GM23248 (cell line): ENCODE results near the gene CREB3L2. TPM values are rescaled to one million over a fixed set of nuclear protein-coding genes. Genes with fewer than 3 reads are reported as not detected.
"Not testable (repeated sequence)": the region's sequence is repeated elsewhere in the genome, so short reads cannot be mapped to it uniquely, and the experiment has no call there.

Source experiments
- DNase-seq: peaks from one replicate; pipeline ENCODE4 v3.0.0-alpha.2; 2015
- H2AFZ ChIP-seq: fragments of 200-600 bp; sonication (generic); 2 replicates; pipeline ENCODE4 v1.6.1; 2016; ENCODE audit warnings: antibody characterized with exemption
- H3F3A ChIP-seq: fragments of 200-600 bp; sonication (generic); 2 replicates; pipeline ENCODE4 v1.6.1; 2016; ENCODE audit warnings: mild to moderate bottlenecking, antibody characterized with exemption, mixed run types; ENCODE audit not compliant: insufficient read depth
- H3K27ac ChIP-seq: fragments of 200-600 bp; sonication (generic); 2 replicates; pipeline ENCODE4 v1.5.1; 2016; ENCODE audit warnings: mild to moderate bottlenecking
- H3K27me3 ChIP-seq: fragments of 200-600 bp; sonication (generic); replicated peaks from 2 replicates; pipeline ENCODE4 v1.6.1; 2016; ENCODE audit warnings: mild to moderate bottlenecking; ENCODE audit not compliant: insufficient read depth
- H3K36me3 ChIP-seq: fragments of 200-600 bp; sonication (generic); 2 replicates; pipeline ENCODE4 v1.6.1; 2016; ENCODE audit warnings: low read depth, mild to moderate bottlenecking
- H3K4me1 ChIP-seq: fragments of 200-600 bp; sonication (generic); 2 replicates; pipeline ENCODE4 v1.6.1; 2016; ENCODE audit warnings: mild to moderate bottlenecking; ENCODE audit not compliant: insufficient read depth
- H3K4me2 ChIP-seq: fragments of 200-600 bp; sonication (generic); one replicate; pipeline ENCODE4 v1.6.1; 2016; ENCODE audit warnings: mild to moderate bottlenecking; ENCODE audit not compliant: unreplicated experiment
- H3K4me3 ChIP-seq: fragments of 200-600 bp; sonication (generic); 2 replicates; pipeline ENCODE4 v1.5.1; 2016; ENCODE audit warnings: mild to moderate bottlenecking
- H3K79me2 ChIP-seq: fragments of 200-600 bp; sonication (generic); 2 replicates; pipeline ENCODE4 v1.6.1; 2016; ENCODE audit warnings: mild to moderate bottlenecking; ENCODE audit not compliant: insufficient read depth
- H3K9ac ChIP-seq: fragments of 200-600 bp; sonication (generic); 2 replicates; pipeline ENCODE4 v1.6.1; 2016; ENCODE audit warnings: mild to moderate bottlenecking
- H3K9me2 ChIP-seq: fragments of 200-600 bp; sonication (generic); 2 replicates; pipeline ENCODE4 v1.6.1; 2016; ENCODE audit warnings: mixed run types, mild to moderate bottlenecking, moderate library complexity; ENCODE audit not compliant: insufficient read depth
- H3K9me3 ChIP-seq: fragments of 200-600 bp; sonication (generic); one replicate; pipeline ENCODE4 v1.6.1; 2017; ENCODE audit warnings: low read depth
- H4K20me1 ChIP-seq: fragments of 200-600 bp; sonication (generic); 2 replicates; pipeline ENCODE4 v1.6.0; 2016; ENCODE audit not compliant: insufficient read depth
- EZH2 ChIP-seq: fragments of 200-600 bp; sonication (generic); IDR thresholded peaks from 2 replicates; pipeline ENCODE4 v1.6.1; 2018; ENCODE audit warnings: antibody characterized with exemption, mild to moderate bottlenecking; ENCODE audit not compliant: insufficient read depth, poor library complexity, severe bottlenecking
- EZH2phosphoT487 ChIP-seq: fragments of 200-600 bp; sonication (generic); IDR thresholded peaks from 2 replicates; pipeline ENCODE4 v1.6.1; 2018; ENCODE audit warnings: antibody characterized with exemption, moderate library complexity, mild to moderate bottlenecking, low read depth; ENCODE audit not compliant: insufficient read depth
- WGBS, 2 experiments: methylation state at CpG; one replicate each; pipeline ENCODE4 v1.1.6; 2015 to 2017; ENCODE audit warnings: low lambda C conversion rate in 2 of 2, low coverage in 1 of 2; ENCODE audit errors: missing lambda C conversion rate in 2 of 2; 5-methylcytosine and 5-hydroxymethylcytosine counted together
- in situ Hi-C: fragments of 300-500 bp; cut with MboI; formaldehyde crosslinking; loops from 2 replicates; pipeline ENCODE4 v1.15.0; 2020
- polyA plus RNA-seq: library from polyadenylated mRNA; unstranded; fragments of >200 nt; fragmentation: Nextera tagmentation; extraction: Ambion mirVana; gene quantifications from 2 replicates; pipeline ENCODE4 v1.2.1, GENCODE V29; 2016
- total RNA-seq: library from RNA; depleted of rRNA; stranded (reverse); fragments of >200 nt; shearing (Covaris generic); gene quantifications from 2 replicates; pipeline ENCODE4 v1.2.3, GENCODE V29; 2014

CREB3L2 gene
- total and polyA plus RNA-seq, 2 experiments from 2014 or later, result 43.7 to 53.7 TPM

GRCh38 chr7:137834552-137834951 lies 167.3 kb downstream of the CREB3L2 start:
- H3K9ac ChIP-seq, result no peak overlapping the region
- H3K4me2 ChIP-seq, result no peak overlapping the region
- DNase-seq, result no peak
- H3K4me3 ChIP-seq, result no peak overlapping the region
- H3K9me2 ChIP-seq, result no peaks in the 10 kb centered on the region
- TF ChIP-seq EZH2 (no peak), EZH2phosphoT487 (no peak)
- WGBS, 2 experiments, result 95 to 96% methylated on average over 1 of the region's 1 CpG
- peaks cover 51% of the 10 kb centered on the region for H3F3A ChIP-seq
- H2AFZ ChIP-seq, result no peak overlapping the region
- peaks cover 21% of the 10 kb centered on the region for H3K4me1 ChIP-seq
- H3K9me3 ChIP-seq, result no peaks in the 10 kb centered on the region
- no peaks in the 10 kb centered on the region for H4K20me1 ChIP-seq
- in situ Hi-C loops, result no loop called here
- H3K79me2 ChIP-seq, result peaks cover 63% of the 10 kb centered on the region
- H3K36me3 ChIP-seq, result peaks cover 26% of the 10 kb centered on the region
- H3K27ac ChIP-seq, result no peak overlapping the region
- no peaks in the 10 kb centered on the region for H3K27me3 ChIP-seq

- H3K27ac ChIP-seq, H3K4me2 ChIP-seq, H2AFZ ChIP-seq, H3K9me3 ChIP-seq, DNase-seq, H4K20me1 ChIP-seq, H3K27me3 ChIP-seq, in situ Hi-C loops, H3K4me3 ChIP-seq, H3K9me2 ChIP-seq, H3K9ac ChIP-seq: not testable (repeated sequence)
- peaks cover 51% of the 10 kb centered on the region for H3F3A ChIP-seq
- WGBS, 2 experiments, result 95 to 98% methylated on average over 2 of the region's 2 CpGs
- H3K79me2 ChIP-seq, result peaks cover 78% of the 10 kb centered on the region
- H3K4me1 ChIP-seq, result peaks cover 27% of the 10 kb centered on the region
- peaks cover 34% of the 10 kb centered on the region for H3K36me3 ChIP-seq
Measured at GRCh38 chr7:137832990-137833389, 168.9 kb downstream of the CREB3L2 start.

DNA sequence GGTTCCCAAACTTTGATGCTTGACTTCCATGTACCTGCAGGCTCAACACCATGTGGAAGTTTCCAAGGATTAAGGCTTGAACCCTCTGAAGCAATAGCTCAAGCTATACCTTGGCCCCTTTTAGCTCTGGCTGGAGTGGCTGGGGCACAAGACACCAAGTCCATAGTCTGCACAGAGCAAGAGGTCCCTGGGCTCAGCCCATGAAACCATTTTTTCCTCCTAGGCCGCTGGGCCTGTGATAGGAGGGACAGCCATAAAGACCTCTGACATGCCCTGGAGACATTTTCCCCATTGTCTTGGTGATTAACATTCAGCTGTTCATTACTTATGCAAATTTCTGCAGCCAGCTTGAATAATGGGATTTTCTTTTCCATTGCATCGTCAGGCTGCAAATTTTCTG lies 169.5 kb downstream of the CREB3L2 start:
- TF ChIP-seq EZH2, result no peak
- no peak for TF ChIP-seq EZH2phosphoT487
- in situ Hi-C loops, result no loop called here
- H3K4me2 ChIP-seq, result no peak overlapping the region
- H3K9me3 ChIP-seq, result no peaks in the 10 kb centered on the region
- H4K20me1 ChIP-seq, result no peaks in the 10 kb centered on the region
- DNase-seq, result no peak
- H3K4me1 ChIP-seq, result peaks cover 29% of the 10 kb centered on the region
- H2AFZ ChIP-seq, result no peak overlapping the region
- 94 to 99% methylated on average over 2 of the region's 2 CpGs for WGBS, 2 experiments
- peaks cover 35% of the 10 kb centered on the region for H3K36me3 ChIP-seq
- peaks cover 55% of the 10 kb centered on the region for H3F3A ChIP-seq
- peaks cover 79% of the 10 kb centered on the region for H3K79me2 ChIP-seq
- no peaks in the 10 kb centered on the region for H3K9me2 ChIP-seq
- no peak overlapping the region for H3K9ac ChIP-seq
- H3K4me3 ChIP-seq, result no peak overlapping the region
- H3K27me3 ChIP-seq, result no peaks in the 10 kb centered on the region
- H3K27ac ChIP-seq, result no peak overlapping the region

DNA sequence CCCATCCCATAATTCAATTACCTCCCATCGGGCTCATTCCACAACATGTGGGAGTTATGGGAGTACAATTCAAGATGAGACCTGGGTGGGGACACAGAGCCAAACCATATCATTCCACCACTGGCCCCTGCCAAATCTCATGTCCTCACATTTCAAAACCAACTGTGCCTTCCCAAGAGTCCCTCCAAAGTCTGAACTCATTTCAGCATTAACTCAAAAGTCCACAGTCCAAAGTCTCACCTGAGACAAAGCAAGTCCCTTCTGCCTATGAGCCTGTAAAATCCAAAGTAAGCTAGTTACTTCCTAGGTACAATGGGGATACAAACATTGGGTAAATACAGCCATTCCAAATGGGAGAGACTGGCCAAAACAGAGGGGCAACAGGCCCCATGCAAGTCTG lies 170.3 kb downstream of the CREB3L2 start:
- H3K27me3 ChIP-seq, H2AFZ ChIP-seq, H4K20me1 ChIP-seq, H3K4me2 ChIP-seq, H3K4me3 ChIP-seq, H3K27ac ChIP-seq, in situ Hi-C loops, H3K9ac ChIP-seq, DNase-seq, H3K9me3 ChIP-seq, H3K9me2 ChIP-seq: not testable (repeated sequence)
- H3F3A ChIP-seq, result peaks cover 48% of the 10 kb centered on the region
- 100% methylated on average over 1 of the region's 1 CpG for WGBS, 2 experiments
- H3K79me2 ChIP-seq, result peaks cover 82% of the 10 kb centered on the region
- H3K4me1 ChIP-seq, result peaks cover 26% of the 10 kb centered on the region
- peaks cover 35% of the 10 kb centered on the region for H3K36me3 ChIP-seq

- Histone ChIP-seq H3K9ac (no peak overlapping the region), H3K27ac (no peak overlapping the region), H3K4me3 (no peak overlapping the region), H3F3A (0 out of 2 replicates have a peak, but pooled peaks cover 41% of the 10 kb centered on the region), H3K36me3 (peaks cover 34% of the 10 kb centered on the region), H3K9me3 (no peaks in the 10 kb centered on the region), H3K79me2 (peaks cover 82% of the 10 kb centered on the region), H4K20me1 (no peaks in the 10 kb centered on the region), H3K4me1 (0 out of 2 replicates have a peak, but pooled peaks cover 8% of the 10 kb centered on the region), H3K4me2 (no peak overlapping the region), H2AFZ (no peak overlapping the region), H3K9me2 (no peaks in the 10 kb centered on the region), H3K27me3 (no peaks in the 10 kb centered on the region)
- WGBS, 2 experiments, result 81% methylated on average over 7 of the region's 7 CpGs
- no peak for DNase-seq
- in situ Hi-C loops, result no loop called here
- no peak for TF ChIP-seq EZH2phosphoT487
Measured at GRCh38 chr7:137829337-137829992, 172.4 kb downstream of the CREB3L2 start.
